Right lobe of liver (tissue), 4 donors: ENCODE measurements around the gene TMEM123.
"Not testable (repeated sequence)": the region's sequence is repeated elsewhere in the genome, so short reads cannot be mapped to it uniquely, and the experiment has no call there.

Source experiments
- POLR2A ChIP-seq: fragments of 450-650 bp; IDR thresholded peaks from one replicate; pipeline ENCODE4 v1.6.1; 2017; ENCODE audit warnings: antibody characterized with exemption, mild to moderate bottlenecking
- TF ChIP-seq, protein P1 (sequence below), 4 donors: fragments of 200-600 bp in 3 of 4; fragments of 450-650 bp in 1 of 4; IDR thresholded peaks; one replicate each; pipeline versions ENCODE4 v1.5.1 to v1.8.0; 2016 to 2022; ENCODE audit warnings: antibody characterized with exemption in 4 of 4, mild to moderate bottlenecking in 2 of 4
- donor health status: DM: no; HTN: no; CAD: no.
- donor health status: DM: no; HTN: no; CAD: no.
- donor health status: DM: no; HTN: yes; CAD: no.

DNA sequence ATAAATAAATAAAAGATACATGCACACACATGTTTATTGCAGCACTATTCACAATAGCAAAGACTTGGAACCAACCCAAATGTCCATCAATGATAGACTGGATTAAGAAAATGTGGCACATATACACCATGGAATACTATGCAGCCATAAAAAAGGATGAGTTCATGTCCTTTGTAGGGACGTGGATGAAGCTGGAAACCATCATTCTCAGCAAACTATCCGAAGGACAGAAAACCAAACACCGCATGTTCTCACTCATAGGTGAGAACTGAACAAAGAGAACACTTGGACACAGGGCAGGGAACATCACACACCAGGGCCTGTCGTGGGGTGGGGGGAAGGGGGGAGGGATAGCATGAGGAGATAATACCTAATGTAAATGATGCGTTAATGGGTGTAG lies 7.9 kb downstream of the TMEM123 start:
- TF ChIP-seq, protein P1, sequence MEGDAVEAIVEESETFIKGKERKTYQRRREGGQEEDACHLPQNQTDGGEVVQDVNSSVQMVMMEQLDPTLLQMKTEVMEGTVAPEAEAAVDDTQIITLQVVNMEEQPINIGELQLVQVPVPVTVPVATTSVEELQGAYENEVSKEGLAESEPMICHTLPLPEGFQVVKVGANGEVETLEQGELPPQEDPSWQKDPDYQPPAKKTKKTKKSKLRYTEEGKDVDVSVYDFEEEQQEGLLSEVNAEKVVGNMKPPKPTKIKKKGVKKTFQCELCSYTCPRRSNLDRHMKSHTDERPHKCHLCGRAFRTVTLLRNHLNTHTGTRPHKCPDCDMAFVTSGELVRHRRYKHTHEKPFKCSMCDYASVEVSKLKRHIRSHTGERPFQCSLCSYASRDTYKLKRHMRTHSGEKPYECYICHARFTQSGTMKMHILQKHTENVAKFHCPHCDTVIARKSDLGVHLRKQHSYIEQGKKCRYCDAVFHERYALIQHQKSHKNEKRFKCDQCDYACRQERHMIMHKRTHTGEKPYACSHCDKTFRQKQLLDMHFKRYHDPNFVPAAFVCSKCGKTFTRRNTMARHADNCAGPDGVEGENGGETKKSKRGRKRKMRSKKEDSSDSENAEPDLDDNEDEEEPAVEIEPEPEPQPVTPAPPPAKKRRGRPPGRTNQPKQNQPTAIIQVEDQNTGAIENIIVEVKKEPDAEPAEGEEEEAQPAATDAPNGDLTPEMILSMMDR (IDR thresholded peaks at IDR 0.05): not testable (repeated sequence)
- TF ChIP-seq POLR2A: not testable (repeated sequence)
